Measurements from ENCODE around the gene FIZ1. TPM values are rescaled to one million over a fixed set of nuclear protein-coding genes. Genes with fewer than 3 reads are reported as not detected.

FIZ1 gene
- total RNA-seq, 1 donor: 4.3 TPM

- H3K4me3 ChIP-seq (ENCODE audit: low read depth, low read length): peak overlapping the region; percentile 98
- DNase-seq (ENCODE audit: low read depth): no peak
- no peak for TF ChIP-seq CTCF (IDR thresholded peaks at IDR 0.05; ENCODE audit: insufficient read depth, low read depth, low read length)
Observed at GRCh38 chr19:55606471-55606787, 7.1 kb upstream of the FIZ1 start.

- TF ChIP-seq CTCF (IDR thresholded peaks at IDR 0.05; ENCODE audit: insufficient read depth, low read depth, low read length): peak; percentile 84
- H3K4me3 ChIP-seq (ENCODE audit: low read depth, low read length): peak within 1 kb of the TSS; percentile 98
- DNase-seq (ENCODE audit: low read depth): peak; percentile 87
Observed at GRCh38 chr19:55605637-55606470, 6.5 kb upstream of the FIZ1 start, which contains the start of gene ZNF865. Gene ZNF865 (plus strand): TSS chr19:55605647. CDS start chr19:55613619, 7,972 bp downstream.

DNA sequence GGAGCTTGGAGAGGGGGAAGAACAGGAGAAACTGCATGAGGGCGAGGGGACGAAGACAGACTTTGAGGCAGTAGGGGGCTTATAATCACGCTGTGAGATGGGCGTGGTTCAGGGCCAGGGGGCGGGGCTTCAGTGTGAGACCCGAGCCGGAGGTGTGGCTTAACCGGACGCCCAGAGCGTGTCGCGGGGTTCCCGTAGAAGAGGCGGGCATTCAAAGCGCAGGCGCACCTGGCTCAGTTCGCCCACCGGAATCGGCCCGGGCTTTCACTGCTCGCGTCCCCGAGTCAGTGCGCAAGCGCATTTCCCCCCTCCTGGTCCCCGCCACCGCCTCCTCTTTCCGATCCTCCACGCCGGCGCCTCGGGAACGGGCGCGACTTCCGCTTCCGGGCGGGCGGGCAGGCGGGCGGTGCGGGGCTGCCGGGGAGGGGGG is 5.9 kb upstream of the FIZ1 start:
- no peak for TF ChIP-seq CTCF (IDR thresholded peaks at IDR 0.05; ENCODE audit: insufficient read depth, low read depth, low read length)
- H3K4me3 ChIP-seq (ENCODE audit: low read depth, low read length): peak overlapping the region; percentile 98
- DNase-seq (ENCODE audit: low read depth): peak; percentile 97

DNA sequence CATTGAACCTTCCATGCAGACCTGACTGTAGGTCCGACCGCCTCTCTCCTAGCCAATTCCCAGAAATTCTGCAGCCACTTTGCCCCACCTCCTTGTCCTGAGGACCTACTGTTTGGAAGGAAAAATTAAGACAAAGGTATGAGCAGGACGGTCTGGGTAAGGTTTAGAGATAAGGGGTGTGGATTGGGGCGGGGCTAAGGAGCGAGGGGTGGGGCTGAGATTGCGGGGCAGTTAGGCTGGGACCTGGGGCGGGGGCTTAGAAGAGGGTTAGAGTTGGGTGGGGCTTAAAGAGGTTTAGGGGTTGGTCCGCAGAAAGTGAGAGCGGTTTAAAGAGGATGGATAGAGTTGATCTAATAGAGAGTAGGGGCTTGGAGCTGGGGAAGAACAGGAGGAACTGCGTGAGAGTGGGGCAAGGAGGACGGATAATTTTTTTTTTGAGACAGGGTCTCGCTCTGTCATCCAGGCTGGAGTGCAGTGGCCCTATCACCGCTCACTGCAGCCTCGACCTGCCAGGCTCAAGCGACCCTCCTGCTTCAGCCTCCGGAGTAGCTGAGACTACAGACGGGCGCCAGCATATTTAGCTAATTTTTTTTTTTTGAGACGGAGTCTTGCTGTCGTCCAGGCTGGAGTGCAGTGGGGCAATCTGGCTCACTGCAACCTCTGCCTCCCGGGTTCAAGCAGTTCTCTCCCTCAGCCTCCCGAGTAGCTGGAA is 4.4 kb upstream of the FIZ1 start:
- H3K4me3 ChIP-seq (ENCODE audit: low read depth, low read length): no peak overlapping the region
- no peak for TF ChIP-seq CTCF (IDR thresholded peaks at IDR 0.05; ENCODE audit: insufficient read depth, low read depth, low read length)
- DNase-seq (ENCODE audit: low read depth): no peak

GRCh38 chr19:55603115-55603514 is 3.8 kb upstream of the FIZ1 start:
- DNase-seq (ENCODE audit: low read depth): no peak
- H3K4me3 ChIP-seq (ENCODE audit: low read depth, low read length): no peak overlapping the region
- no peak for TF ChIP-seq CTCF (IDR thresholded peaks at IDR 0.05; ENCODE audit: insufficient read depth, low read depth, low read length)

DNA sequence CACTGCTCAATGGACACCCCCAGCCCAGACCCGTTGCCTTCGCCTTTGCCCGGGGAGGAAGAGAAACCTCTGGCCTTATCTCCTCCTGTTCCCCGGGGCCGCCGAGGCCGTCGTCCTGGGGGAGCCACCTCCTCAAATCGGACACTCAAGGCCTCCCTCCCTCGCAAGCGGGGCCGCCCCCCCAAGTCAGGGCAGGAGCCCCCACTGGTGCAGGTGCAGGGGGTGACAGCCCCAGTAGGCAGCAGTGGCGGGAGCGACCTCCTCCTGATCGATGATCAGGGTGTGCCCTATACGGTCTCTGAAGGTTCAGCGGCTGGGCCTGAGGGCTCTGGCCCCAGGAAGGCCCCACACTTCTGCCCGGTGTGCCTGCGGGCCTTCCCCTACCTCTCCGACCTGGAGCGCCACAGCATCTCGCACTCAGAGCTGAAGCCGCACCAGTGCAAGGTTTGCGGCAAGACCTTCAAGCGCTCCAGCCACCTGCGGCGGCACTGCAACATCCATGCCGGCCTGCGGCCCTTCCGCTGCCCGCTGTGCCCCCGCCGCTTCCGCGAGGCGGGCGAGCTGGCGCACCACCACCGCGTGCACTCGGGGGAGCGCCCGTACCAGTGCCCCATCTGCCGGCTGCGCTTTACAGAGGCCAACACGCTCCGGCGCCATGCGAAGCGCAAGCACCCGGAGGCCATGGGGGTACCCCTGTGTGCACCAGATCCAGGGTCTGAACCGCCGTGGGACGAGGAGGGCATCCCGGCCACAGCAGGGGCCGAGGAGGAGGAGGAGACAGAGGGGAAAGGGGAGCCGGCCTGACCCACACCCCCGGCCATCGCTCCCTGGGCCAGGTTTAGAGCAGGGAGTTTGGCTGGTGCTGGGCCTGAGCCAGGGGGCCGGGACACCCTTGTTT is 3.0 kb upstream of the FIZ1 start:
- TF ChIP-seq CTCF (IDR thresholded peaks at IDR 0.05; ENCODE audit: insufficient read depth, low read depth, low read length): no peak
- H3K4me3 ChIP-seq (ENCODE audit: low read depth, low read length): no peak overlapping the region
- DNase-seq (ENCODE audit: low read depth): no peak

All from fibroblast of villous mesenchyme (primary cell).